Choroid plexus epithelial cell (primary cell): ENCODE measurements around the gene E4F1.
A peak's percentile ranks its signal among the peaks of the same experiment; 100 is the strongest.

Experiments
- DNase-seq: peaks from one replicate; pipeline ENCODE4 v3.0.0-alpha.2; 2010; ENCODE audit warnings: low read depth
- H3K4me3 ChIP-seq: 2 replicates; pipeline ENCODE4 v1.5.1; 2011; ENCODE audit warnings: low read depth, mild to moderate bottlenecking, control low read depth, low read length, moderate library complexity
- TF ChIP-seq, protein P1 (sequence below): conservative IDR thresholded peaks from 2 replicates; pipeline ENCODE4 v1.5.1; 2011; ENCODE audit warnings: low read depth, mild to moderate bottlenecking, control low read depth, inconsistent platforms, low read length, moderate library complexity

The E4F1 gene

DNA sequence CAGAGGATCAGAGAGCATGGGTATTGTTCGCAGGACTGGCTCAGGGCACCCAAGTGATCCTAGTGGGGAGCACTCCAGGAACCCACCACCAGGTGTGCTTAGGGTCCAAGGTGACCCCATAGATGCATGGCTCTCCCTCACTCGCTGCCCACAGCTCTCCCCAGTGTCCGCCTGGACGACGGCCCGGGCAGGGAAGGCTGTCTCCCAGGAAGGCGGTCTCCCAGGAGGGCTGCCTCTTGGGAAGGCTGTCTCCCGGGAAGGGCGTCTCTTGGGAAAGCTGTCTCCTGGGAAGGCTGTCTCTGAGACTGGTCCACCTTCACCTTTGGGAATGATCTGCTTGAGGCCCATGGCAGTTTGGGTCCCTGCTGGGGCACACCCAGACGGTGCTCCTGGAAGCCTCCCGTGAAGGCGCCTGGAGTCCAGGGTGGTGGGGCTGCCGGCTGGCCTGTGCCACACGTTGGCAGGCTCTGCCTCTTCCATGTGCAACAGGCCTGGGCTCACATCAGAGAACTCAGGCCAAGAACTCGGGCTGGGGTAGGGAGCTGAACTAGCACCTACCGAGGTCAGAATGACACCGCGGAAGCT is 23.0 kb downstream of the E4F1 start:
- TF ChIP-seq, protein P1, sequence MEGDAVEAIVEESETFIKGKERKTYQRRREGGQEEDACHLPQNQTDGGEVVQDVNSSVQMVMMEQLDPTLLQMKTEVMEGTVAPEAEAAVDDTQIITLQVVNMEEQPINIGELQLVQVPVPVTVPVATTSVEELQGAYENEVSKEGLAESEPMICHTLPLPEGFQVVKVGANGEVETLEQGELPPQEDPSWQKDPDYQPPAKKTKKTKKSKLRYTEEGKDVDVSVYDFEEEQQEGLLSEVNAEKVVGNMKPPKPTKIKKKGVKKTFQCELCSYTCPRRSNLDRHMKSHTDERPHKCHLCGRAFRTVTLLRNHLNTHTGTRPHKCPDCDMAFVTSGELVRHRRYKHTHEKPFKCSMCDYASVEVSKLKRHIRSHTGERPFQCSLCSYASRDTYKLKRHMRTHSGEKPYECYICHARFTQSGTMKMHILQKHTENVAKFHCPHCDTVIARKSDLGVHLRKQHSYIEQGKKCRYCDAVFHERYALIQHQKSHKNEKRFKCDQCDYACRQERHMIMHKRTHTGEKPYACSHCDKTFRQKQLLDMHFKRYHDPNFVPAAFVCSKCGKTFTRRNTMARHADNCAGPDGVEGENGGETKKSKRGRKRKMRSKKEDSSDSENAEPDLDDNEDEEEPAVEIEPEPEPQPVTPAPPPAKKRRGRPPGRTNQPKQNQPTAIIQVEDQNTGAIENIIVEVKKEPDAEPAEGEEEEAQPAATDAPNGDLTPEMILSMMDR, result no peak
- DNase-seq, result no peak
- no peak overlapping the region for H3K4me3 ChIP-seq

DNA sequence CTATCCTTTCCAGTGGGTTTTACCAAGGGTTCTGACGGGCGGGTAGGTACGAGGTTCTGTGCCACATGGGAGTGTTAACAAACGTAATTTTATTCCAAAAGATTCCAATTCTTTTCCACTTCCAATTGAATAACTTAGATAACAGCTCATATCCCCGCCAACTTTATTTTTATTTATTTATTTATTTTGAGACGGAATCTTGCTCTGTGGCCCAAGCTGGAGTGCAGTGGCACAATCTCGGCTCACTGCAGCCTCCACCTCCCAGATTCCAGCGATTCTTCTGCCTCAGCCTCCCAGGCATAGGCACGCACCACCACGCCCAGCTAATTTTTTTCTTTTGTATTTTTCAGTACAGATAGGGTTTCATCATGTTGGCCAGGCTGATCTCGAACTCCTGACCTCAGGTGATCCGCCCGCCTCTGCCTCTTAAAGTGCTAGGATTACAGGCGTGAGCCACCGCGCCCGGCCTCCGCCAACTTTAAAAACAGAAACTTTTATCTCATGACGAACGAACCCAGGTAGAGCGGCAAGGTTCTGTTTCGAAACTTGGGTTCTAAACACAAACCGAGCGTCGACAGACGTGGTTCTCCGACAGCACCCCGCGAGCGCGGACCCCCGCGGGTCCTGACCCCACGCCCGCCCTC is 27.4 kb downstream of the E4F1 start:
- peak; percentile 34 for DNase-seq
- TF ChIP-seq, protein P1, result no peak
- peak overlapping the region; percentile 75 for H3K4me3 ChIP-seq

DNA sequence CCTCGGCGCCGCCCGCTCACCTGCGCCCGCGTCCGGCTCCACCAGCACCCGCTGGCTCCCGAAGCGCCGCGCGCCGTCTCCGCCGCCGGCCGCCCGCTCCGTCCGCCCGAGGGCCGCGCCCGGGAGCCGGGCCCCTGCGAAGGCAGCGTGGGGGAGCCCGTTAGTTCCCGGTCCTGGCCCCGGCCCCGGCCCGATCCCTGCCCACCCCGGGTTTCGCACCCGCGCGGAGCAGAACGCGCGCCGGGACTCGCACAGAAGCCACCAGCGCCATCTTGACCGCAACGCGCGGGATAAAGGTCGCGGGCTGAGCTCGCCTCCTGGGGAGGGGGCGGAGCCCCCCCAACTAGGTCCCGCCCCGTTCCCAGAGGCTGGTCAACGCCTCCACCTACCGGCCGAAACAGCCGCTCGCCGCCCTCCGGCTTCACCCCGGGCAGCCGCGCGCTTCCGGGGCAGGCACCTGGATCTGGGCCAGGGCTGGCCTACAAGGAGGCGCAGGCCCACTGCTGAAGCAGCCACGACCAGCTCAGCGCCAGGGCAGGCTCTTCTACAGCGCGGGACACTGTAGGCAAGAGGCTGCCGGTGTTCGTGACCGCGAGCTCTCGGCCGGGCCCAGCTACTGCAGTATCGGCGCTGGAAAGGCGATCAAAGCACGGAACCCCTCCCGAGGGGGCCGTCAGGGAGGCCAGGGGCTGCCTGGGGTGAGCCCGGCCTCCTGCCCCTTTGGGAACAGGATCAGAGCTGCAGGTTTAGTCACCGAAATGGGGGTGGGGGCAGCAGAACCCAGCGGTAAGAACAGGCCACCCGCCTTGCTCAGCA is 28.1 kb downstream of the E4F1 start, which contains the start of gene ECI1:
TSS of gene ECI1 (minus strand) at position 292 of the 816 bp plus-strand sequence. CDS start at position 271, 21 bp downstream.
- DNase-seq, result peak; percentile 93
- H3K4me3 ChIP-seq, result peak within 1 kb of the TSS; percentile 75
- TF ChIP-seq, protein P1, result peak; percentile 62

DNA sequence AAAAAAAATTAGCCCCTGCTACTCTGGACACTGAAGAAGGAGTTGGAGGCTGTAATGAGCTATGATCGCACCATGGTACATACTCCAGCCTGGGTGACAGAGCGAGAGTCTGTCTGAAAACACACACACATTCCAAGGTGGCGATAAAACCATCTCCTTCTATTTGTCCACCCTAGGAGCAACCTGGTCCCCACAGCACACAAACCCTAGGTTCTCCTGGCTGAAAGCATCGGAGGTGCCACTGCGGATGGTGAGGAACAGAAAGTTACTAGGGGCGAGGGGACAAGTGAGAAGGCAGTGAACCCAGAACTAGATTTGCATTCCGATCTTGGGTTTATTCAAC is 29.4 kb downstream of the E4F1 start:
- TF ChIP-seq, protein P1, result no peak
- no peak for DNase-seq
- H3K4me3 ChIP-seq, result no peak overlapping the region

- no peak overlapping the region for H3K4me3 ChIP-seq
- TF ChIP-seq, protein P1, result no peak
- DNase-seq, result no peak
These were observed 29.9 kb downstream of the E4F1 start for GRCh38 chr16:2253293-2253692.

GRCh38 chr16:2256531-2257140 is 33.2 kb downstream of the E4F1 start:
- TF ChIP-seq, protein P1, result no peak
- H3K4me3 ChIP-seq, result no peak overlapping the region
- DNase-seq, result no peak
